Measurements from ENCODE around the gene ABHD1. TPM values are rescaled to one million over a fixed set of nuclear protein-coding genes. Genes with fewer than 3 reads are reported as not detected.
A peak's percentile ranks its signal among the peaks of the same experiment; 100 is the strongest.

ABHD1 gene
- total RNA-seq, 3 donors from 2014 or later, result 0.29 to 0.80 TPM; not detected in 1

- intact Hi-C loops (cut with DNase I; ENCODE audit: low total_unique reads), result no loop called here
These were observed 38.8 kb downstream of the ABHD1 start for GRCh38 chr2:27162151-27163121.

GRCh38 chr2:27164960-27165763, 41.5 kb downstream of the ABHD1 start:
- H3K4me3 ChIP-seq, result no peak overlapping the region
- no peaks in the 10 kb centered on the region for H3K36me3 ChIP-seq
- no peaks in the 10 kb centered on the region for H3K9me3 ChIP-seq
- TF ChIP-seq POLR2A (IDR thresholded peaks at IDR 0.05), result no peak
- no peak for TF ChIP-seq POLR2AphosphoS5 (IDR thresholded peaks at IDR 0.05)
- no peaks in the 10 kb centered on the region for H3K27me3 ChIP-seq
- no peak overlapping the region for H3K27ac ChIP-seq
- intact Hi-C loops (cut with DNase I; ENCODE audit: low total_unique reads), result no loop called here
- no peaks in the 10 kb centered on the region for H3K4me1 ChIP-seq
- no peak for DNase-seq (ENCODE audit: low spot score in 2 of 2)

More at GRCh38 chr2:27162151-27163121, 38.8 kb downstream of the ABHD1 start:
- no peak for DNase-seq (ENCODE audit: low spot score in 2 of 2)
- Histone ChIP-seq H3K27me3 (no peaks in the 10 kb centered on the region), H3K4me3 (no peak overlapping the region), H3K4me1 (no peaks in the 10 kb centered on the region), H3K27ac (no peak overlapping the region), H3K9me3 (no peaks in the 10 kb centered on the region), H3K36me3 (no peaks in the 10 kb centered on the region)
- TF ChIP-seq CTCF (IDR thresholded peaks at IDR 0.05), result no peak
- no peak for TF ChIP-seq POLR2A (IDR thresholded peaks at IDR 0.05)
- no peak for TF ChIP-seq POLR2AphosphoS5 (IDR thresholded peaks at IDR 0.05)

GRCh38 chr2:27170581-27171337, 47.1 kb downstream of the ABHD1 start:
- Histone ChIP-seq H3K27me3 (no peaks in the 10 kb centered on the region), H3K4me1 (peaks cover 0 to 3% of the 10 kb centered on the region in 2 donors), H3K9me3 (no peaks in the 10 kb centered on the region), H3K36me3 (no peaks in the 10 kb centered on the region), H3K4me3 (no peak overlapping the region), H3K27ac (no peak overlapping the region)
- no peak for DNase-seq (ENCODE audit: low spot score in 2 of 2)
- intact Hi-C loops (cut with DNase I; ENCODE audit: low total_unique reads), result no loop called here
- TF ChIP-seq POLR2A (IDR thresholded peaks at IDR 0.05) (no peak), POLR2AphosphoS5 (IDR thresholded peaks at IDR 0.05) (no peak), CTCF (IDR thresholded peaks at IDR 0.05) (no peak)

GRCh38 chr2:27171351-27171848, 47.8 kb downstream of the ABHD1 start:
- Histone ChIP-seq H3K27ac (no peak overlapping the region), H3K9me3 (no peaks in the 10 kb centered on the region), H3K36me3 (no peaks in the 10 kb centered on the region), H3K4me3 (no peak overlapping the region), H3K27me3 (no peaks in the 10 kb centered on the region), H3K4me1 (peaks cover 0 to 3% of the 10 kb centered on the region in 2 donors)
- TF ChIP-seq CTCF (IDR thresholded peaks at IDR 0.05), result no peak
- TF ChIP-seq POLR2AphosphoS5 (IDR thresholded peaks at IDR 0.05), result no peak
- TF ChIP-seq POLR2A (IDR thresholded peaks at IDR 0.05), result no peak
- DNase-seq (ENCODE audit: low spot score in 2 of 2), result no peak
- intact Hi-C loops (cut with DNase I; ENCODE audit: low total_unique reads), result no loop called here

GRCh38 chr2:27174638-27175037, 51.0 kb downstream of the ABHD1 start:
- no peaks in the 10 kb centered on the region for H3K36me3 ChIP-seq
- H3K9me3 ChIP-seq, result no peaks in the 10 kb centered on the region
- peak overlapping the region in 1 of 2 donors; percentile 69 for H3K27ac ChIP-seq
- no peak overlapping the region for H3K4me3 ChIP-seq
- peaks cover 0 to 3% of the 10 kb centered on the region in 2 donors for H3K4me1 ChIP-seq
- no peaks in the 10 kb centered on the region for H3K27me3 ChIP-seq
- TF ChIP-seq POLR2AphosphoS5 (IDR thresholded peaks at IDR 0.05) (no peak), POLR2A (IDR thresholded peaks at IDR 0.05) (no peak), CTCF (IDR thresholded peaks at IDR 0.05) (no peak)
- intact Hi-C loops (cut with DNase I; ENCODE audit: low total_unique reads), result loop anchor here (5.0 kb wide), 1 partner anchor 43 kb away; the partner anchor contains the start of gene CAD
- no peak for DNase-seq (ENCODE audit: low spot score in 2 of 2)

All from breast epithelium (tissue), 4 donors.